Tibial artery (tissue), 4 donors: ENCODE measurements around the gene UBR4.

ENCODE experiments used
- DNase-seq, 2 donors: peaks; one replicate each; pipeline ENCODE4 v3.0.0-alpha.2; 2019
- H3K27ac ChIP-seq, 2 donors: fragments of 200-600 bp; sonication (generic) in 1 of 2; 1 replicate in 1 of 2; 2 replicates in 1 of 2; pipeline ENCODE4 v1.5.1; 2018 to 2019; ENCODE audit warnings: mild to moderate bottlenecking in 1 of 2
- H3K27me3 ChIP-seq, 2 donors: fragments of 200-600 bp; sonication (generic) in 1 of 2; one replicate each; pipeline versions ENCODE4 v1.5.1 to v1.6.0; 2016 to 2019
- H3K36me3 ChIP-seq, 3 donors: fragments of 200-600 bp; sonication (generic) in 2 of 3; one replicate each; pipeline ENCODE4 v1.5.1; 2016 to 2019; ENCODE audit warnings: mild to moderate bottlenecking in 2 of 3
- H3K4me1 ChIP-seq, 4 donors: fragments of 200-600 bp; sonication (generic) in 2 of 4; 1 replicate in 3 of 4; 2 replicates in 1 of 4; pipeline ENCODE4 v1.5.1; 2016 to 2019
- H3K4me3 ChIP-seq, 2 donors: fragments of 200-600 bp; sonication (generic) in 1 of 2; 1 replicate in 1 of 2; 2 replicates in 1 of 2; pipeline ENCODE4 v1.5.1; 2018 to 2019; ENCODE audit warnings: mild to moderate bottlenecking in 2 of 2
- H3K9me3 ChIP-seq, 3 donors: fragments of 200-600 bp; sonication (generic) in 1 of 3; one replicate each; pipeline ENCODE4 v1.5.1; 2016 to 2019
- intact Hi-C: fragments of 100-400 bp; cut with DNase I; formaldehyde crosslinking; loops from one replicate; pipeline ENCODE4 v1.15.0; 2023; ENCODE audit warnings: low total_unique reads
- TF ChIP-seq, protein P1 (sequence below), 2 experiments: fragments of 200-600 bp in 1 of 2; fragments of 450-650 bp in 1 of 2; IDR thresholded peaks; one replicate each; pipeline ENCODE4 v1.5.1; 2017 to 2019; ENCODE audit warnings: antibody characterized with exemption in 2 of 2, mild to moderate bottlenecking in 1 of 2, moderate library complexity in 1 of 2

UBR4 gene

DNA sequence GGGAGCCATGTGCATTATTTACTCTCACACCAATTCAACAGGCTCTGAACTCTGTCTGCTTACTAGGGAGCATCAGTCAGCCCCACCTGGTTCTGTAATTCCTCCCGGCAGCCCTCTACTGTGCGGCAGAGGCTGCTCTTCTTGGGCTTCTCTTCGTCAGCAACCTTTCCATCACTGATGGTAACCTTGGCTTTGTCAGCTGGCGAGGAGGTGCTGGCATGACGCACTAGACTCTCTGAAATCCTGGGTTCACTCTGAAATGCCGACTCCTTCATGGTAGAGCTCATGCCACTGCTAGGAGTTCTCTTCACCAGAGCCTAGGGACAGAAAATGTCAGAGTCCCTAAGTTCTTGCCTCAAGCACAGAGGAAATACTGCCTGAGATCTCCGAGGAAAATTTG lies 49.2 kb downstream of the UBR4 start:
- intact Hi-C loops: no loop called here
- peaks cover 0 to 15% (median 6%) of the 10 kb centered on the region in 4 donors for H3K4me1 ChIP-seq
- peaks cover 90 to 100% (median 98%) of the 10 kb centered on the region in 3 donors for H3K36me3 ChIP-seq
- no peak overlapping the region for H3K4me3 ChIP-seq
- H3K27ac ChIP-seq: no peak overlapping the region
- TF ChIP-seq, protein P1, sequence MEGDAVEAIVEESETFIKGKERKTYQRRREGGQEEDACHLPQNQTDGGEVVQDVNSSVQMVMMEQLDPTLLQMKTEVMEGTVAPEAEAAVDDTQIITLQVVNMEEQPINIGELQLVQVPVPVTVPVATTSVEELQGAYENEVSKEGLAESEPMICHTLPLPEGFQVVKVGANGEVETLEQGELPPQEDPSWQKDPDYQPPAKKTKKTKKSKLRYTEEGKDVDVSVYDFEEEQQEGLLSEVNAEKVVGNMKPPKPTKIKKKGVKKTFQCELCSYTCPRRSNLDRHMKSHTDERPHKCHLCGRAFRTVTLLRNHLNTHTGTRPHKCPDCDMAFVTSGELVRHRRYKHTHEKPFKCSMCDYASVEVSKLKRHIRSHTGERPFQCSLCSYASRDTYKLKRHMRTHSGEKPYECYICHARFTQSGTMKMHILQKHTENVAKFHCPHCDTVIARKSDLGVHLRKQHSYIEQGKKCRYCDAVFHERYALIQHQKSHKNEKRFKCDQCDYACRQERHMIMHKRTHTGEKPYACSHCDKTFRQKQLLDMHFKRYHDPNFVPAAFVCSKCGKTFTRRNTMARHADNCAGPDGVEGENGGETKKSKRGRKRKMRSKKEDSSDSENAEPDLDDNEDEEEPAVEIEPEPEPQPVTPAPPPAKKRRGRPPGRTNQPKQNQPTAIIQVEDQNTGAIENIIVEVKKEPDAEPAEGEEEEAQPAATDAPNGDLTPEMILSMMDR (IDR thresholded peaks at IDR 0.05): no peak
- no peaks in the 10 kb centered on the region for H3K9me3 ChIP-seq
- no peaks in the 10 kb centered on the region for H3K27me3 ChIP-seq
- no peak for DNase-seq

DNA sequence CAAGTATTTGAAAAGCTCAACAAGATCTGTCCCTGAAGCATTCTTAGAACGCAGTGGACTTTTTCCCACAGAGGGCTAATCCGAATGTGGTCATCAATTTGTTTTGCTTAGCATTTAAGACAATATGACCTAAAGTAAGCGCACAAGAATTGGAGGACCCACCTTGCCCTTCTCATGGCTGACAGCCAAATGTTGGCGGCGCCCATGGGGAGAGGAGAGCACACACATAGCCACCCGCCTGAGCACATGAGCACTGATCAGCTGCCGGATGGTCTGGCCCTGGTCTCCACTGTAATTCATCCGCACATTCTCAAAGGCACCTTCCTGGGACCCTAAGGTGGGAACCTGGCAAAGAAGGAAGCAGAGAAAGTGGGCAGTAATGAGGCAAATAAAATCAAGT lies 52.4 kb downstream of the UBR4 start:
- DNase-seq: no peak
- H3K4me3 ChIP-seq: no peak overlapping the region
- intact Hi-C loops: no loop called here
- peaks cover 98 to 100% (median 100%) of the 10 kb centered on the region in 3 donors for H3K36me3 ChIP-seq
- no peaks in the 10 kb centered on the region for H3K27me3 ChIP-seq
- peaks cover 0 to under 1% (median 0%) of the 10 kb centered on the region in 4 donors for H3K4me1 ChIP-seq
- no peaks in the 10 kb centered on the region for H3K9me3 ChIP-seq
- H3K27ac ChIP-seq: no peak overlapping the region
- TF ChIP-seq, protein P1 (IDR thresholded peaks at IDR 0.05): no peak

DNA sequence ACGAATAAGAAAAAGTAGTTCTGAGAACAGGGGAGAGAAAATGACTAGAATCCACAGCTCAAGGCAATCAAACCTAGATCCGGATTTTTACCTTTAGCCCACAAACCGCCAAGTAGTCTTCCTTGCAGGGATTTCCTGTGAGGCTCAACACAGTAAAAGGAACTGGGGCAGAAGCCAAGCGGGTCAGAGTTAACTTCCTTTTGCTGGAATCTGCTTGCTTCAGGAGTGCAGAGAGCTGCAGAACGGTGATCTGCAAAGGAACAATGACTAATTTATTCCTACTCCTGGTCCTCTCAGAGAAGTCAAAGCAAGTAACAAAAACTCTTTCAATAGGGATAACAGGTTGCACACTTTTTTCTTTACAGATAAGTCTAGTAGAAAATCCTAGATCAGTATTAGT lies 53.4 kb downstream of the UBR4 start:
- Histone ChIP-seq H3K36me3 (peaks cover 98 to 100% (median 100%) of the 10 kb centered on the region in 3 donors), H3K27ac (no peak overlapping the region), H3K4me1 (no peaks in the 10 kb centered on the region), H3K9me3 (no peaks in the 10 kb centered on the region), H3K27me3 (no peaks in the 10 kb centered on the region), H3K4me3 (no peak overlapping the region)
- intact Hi-C loops: no loop called here
- TF ChIP-seq, protein P1 (IDR thresholded peaks at IDR 0.05): no peak
- peak in 1 of 2 donors; percentile 40 for DNase-seq

DNA sequence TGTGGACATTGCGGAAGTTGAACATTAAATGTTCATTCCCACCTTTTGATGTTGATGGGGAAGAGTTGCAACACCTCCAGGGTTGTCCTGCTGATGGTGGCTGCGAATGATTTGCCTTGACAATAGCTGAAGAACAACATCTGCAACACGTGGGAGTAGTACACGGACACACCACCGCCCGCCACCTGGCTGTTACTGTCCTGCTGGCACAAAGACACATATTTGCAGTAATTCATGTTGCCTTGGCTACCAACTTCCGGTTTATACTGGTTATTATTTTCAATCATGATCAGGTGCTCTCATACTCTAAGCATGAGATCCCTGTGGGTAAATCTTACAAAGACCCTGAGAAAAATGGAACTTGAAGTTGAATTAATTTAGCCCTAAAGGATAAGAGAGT lies 55.2 kb downstream of the UBR4 start:
- no peaks in the 10 kb centered on the region for H3K27me3 ChIP-seq
- H3K9me3 ChIP-seq: no peaks in the 10 kb centered on the region
- DNase-seq: no peak
- TF ChIP-seq, protein P1 (IDR thresholded peaks at IDR 0.05): no peak
- intact Hi-C loops: no loop called here
- H3K4me1 ChIP-seq: no peaks in the 10 kb centered on the region
- no peak overlapping the region for H3K27ac ChIP-seq
- H3K4me3 ChIP-seq: no peak overlapping the region
- peaks cover 98 to 100% (median 100%) of the 10 kb centered on the region in 3 donors for H3K36me3 ChIP-seq

DNA sequence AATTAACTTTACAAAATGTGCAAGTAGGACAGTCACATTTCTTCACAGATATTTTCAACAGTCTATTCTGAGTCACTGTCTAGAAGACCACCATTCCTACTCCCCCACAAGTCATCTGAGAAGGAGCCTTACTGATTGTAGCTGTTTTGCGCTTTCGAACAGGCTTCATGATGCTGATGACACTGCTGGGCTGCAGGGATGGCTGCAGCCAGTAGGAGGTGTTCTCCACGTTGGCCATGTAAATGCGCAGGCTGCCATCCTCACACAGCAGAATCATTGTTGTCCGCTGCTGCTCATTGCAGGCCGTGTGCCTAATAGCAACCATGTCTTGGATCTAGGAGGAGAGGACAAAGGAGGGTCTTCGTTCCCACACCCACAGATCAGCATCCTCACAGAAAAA lies 56.9 kb downstream of the UBR4 start:
- no peak overlapping the region for H3K27ac ChIP-seq
- H3K4me3 ChIP-seq: no peak overlapping the region
- no peaks in the 10 kb centered on the region for H3K4me1 ChIP-seq
- H3K36me3 ChIP-seq: peaks cover 98 to 100% (median 100%) of the 10 kb centered on the region in 3 donors
- intact Hi-C loops: no loop called here
- no peaks in the 10 kb centered on the region for H3K9me3 ChIP-seq
- no peak for DNase-seq
- no peaks in the 10 kb centered on the region for H3K27me3 ChIP-seq
- TF ChIP-seq, protein P1 (IDR thresholded peaks at IDR 0.05): no peak

DNA sequence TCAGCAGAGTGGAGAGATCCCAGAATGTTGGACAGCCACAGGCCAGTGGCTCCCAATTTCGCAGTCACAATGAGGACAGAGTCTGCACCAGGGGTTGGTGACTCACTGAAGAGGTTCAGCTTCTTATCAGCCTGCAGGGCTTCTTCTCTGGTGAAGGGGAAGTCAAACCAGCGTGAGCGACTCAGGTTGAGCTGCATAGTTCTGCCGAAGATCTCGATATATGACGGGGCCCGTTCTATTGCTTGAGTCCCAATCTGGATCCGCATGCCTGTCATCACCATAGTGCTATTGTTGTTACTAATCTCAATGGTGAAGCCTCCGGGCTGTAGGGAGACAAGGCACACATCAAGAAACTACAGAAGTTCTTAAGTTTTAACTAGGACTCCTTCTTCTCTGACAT lies 58.5 kb downstream of the UBR4 start:
- no peaks in the 10 kb centered on the region for H3K4me1 ChIP-seq
- intact Hi-C loops: no loop called here
- TF ChIP-seq, protein P1 (IDR thresholded peaks at IDR 0.05): no peak
- no peak overlapping the region for H3K27ac ChIP-seq
- H3K36me3 ChIP-seq: peaks cover 100% of the 10 kb centered on the region in 3 donors
- no peaks in the 10 kb centered on the region for H3K27me3 ChIP-seq
- H3K4me3 ChIP-seq: no peak overlapping the region
- no peak for DNase-seq
- no peaks in the 10 kb centered on the region for H3K9me3 ChIP-seq
